Hepatocyte (in vitro differentiated cells): ENCODE results near the gene DNAJC5. TPM values are rescaled to one million over a fixed set of nuclear protein-coding genes. Genes with fewer than 3 reads are reported as not detected.

Source experiments
- DNase-seq: peaks from one replicate; pipeline ENCODE4 v3.0.0-alpha.2; 2016; ENCODE audit warnings: low spot score
- H2AFZ ChIP-seq: fragments of 200-600 bp; sonication (generic); 2 replicates; pipeline ENCODE4 v1.6.0; 2016; ENCODE audit warnings: antibody characterized with exemption, mild to moderate bottlenecking
- H3K27ac ChIP-seq: fragments of 200-600 bp; sonication (generic); 2 replicates; pipeline ENCODE4 v1.5.1; 2016; ENCODE audit warnings: mild to moderate bottlenecking
- H3K27me3 ChIP-seq: fragments of 200-600 bp; sonication (generic); 2 replicates; pipeline ENCODE4 v1.6.1; 2016
- H3K36me3 ChIP-seq: fragments of 200-600 bp; sonication (generic); replicated peaks from 2 replicates; pipeline ENCODE4 v1.5.1; 2016; ENCODE audit warnings: low read depth; ENCODE audit not compliant: insufficient read depth
- H3K4me1 ChIP-seq: fragments of 200-600 bp; sonication (generic); 2 replicates; pipeline ENCODE4 v1.5.1; 2016; ENCODE audit warnings: mild to moderate bottlenecking, moderate library complexity; ENCODE audit not compliant: insufficient read depth
- H3K4me2 ChIP-seq: fragments of 200-600 bp; sonication (generic); 2 replicates; pipeline ENCODE4 v1.6.0; 2016
- H3K4me3 ChIP-seq: fragments of 200-600 bp; sonication (generic); 2 replicates; pipeline ENCODE4 v1.5.1; 2016; ENCODE audit warnings: mild to moderate bottlenecking
- H3K79me2 ChIP-seq: fragments of 200-600 bp; sonication (generic); 2 replicates; pipeline ENCODE4 v1.6.0; 2017; ENCODE audit warnings: mild to moderate bottlenecking
- H3K9me2 ChIP-seq: fragments of 200-600 bp; sonication (generic); replicated peaks from 2 replicates; pipeline ENCODE4 v1.6.0; 2017; ENCODE audit warnings: mild to moderate bottlenecking; ENCODE audit not compliant: insufficient read depth
- H3K9me3 ChIP-seq: fragments of 200-600 bp; sonication (generic); 2 replicates; pipeline ENCODE4 v1.5.1; 2016; ENCODE audit warnings: low read depth, mild to moderate bottlenecking
- H4K20me1 ChIP-seq: fragments of 200-600 bp; sonication (generic); 2 replicates; pipeline ENCODE4 v1.6.0; 2016; ENCODE audit warnings: mild to moderate bottlenecking; ENCODE audit not compliant: insufficient read depth, poor library complexity, severe bottlenecking
- CTCF ChIP-seq: fragments of 200-600 bp; sonication (generic); IDR thresholded peaks from 2 replicates; pipeline ENCODE4 v1.5.1; 2016; ENCODE audit warnings: antibody characterized with exemption, mild to moderate bottlenecking; ENCODE audit not compliant: poor library complexity
- EZH2 ChIP-seq: fragments of 200-600 bp; sonication (generic); IDR thresholded peaks from 2 replicates; pipeline ENCODE4 v1.6.1; 2016; ENCODE audit warnings: antibody characterized with exemption, mild to moderate bottlenecking, borderline replicate concordance
- EZH2phosphoT487 ChIP-seq: fragments of 200-600 bp; sonication (generic); IDR thresholded peaks from one replicate; pipeline ENCODE4 v1.6.1; 2018; ENCODE audit warnings: antibody characterized with exemption, mild to moderate bottlenecking, low read depth, moderate library complexity; ENCODE audit not compliant: unreplicated experiment, severe bottlenecking
- WGBS: methylation state at CpG from one replicate; pipeline ENCODE4 v1.1.6; 2016; ENCODE audit warnings: low lambda C conversion rate; ENCODE audit errors: missing lambda C conversion rate; 5-methylcytosine and 5-hydroxymethylcytosine counted together
- polyA plus RNA-seq: library from polyadenylated mRNA; unstranded; fragments of >200 nt; fragmentation: Nextera tagmentation; extraction: Ambion mirVana; gene quantifications from 2 replicates; pipeline ENCODE4 v1.2.1, GENCODE V29; 2016
- total RNA-seq: library from RNA; depleted of rRNA; stranded (reverse); fragments of >200 nt; gene quantifications from 2 replicates; pipeline ENCODE4 v1.2.3, GENCODE V29; 2014

DNAJC5 gene
- total RNA-seq (34.0 and 39.6 TPM in 2 replicates), polyA plus RNA-seq (6.6 and 10.2 TPM in 2 replicates)

GRCh38 chr20:63894358-63895201 lies at the start of gene DNAJC5:
Gene DNAJC5 (plus strand): TSS chr20:63895126. CDS start chr20:63928346, 33,220 bp downstream.
- H3K9me3 ChIP-seq = no peaks in the 10 kb centered on the region
- WGBS = 3% methylated on average over 59 of the region's 82 CpGs
- H3K4me3 ChIP-seq = peak within 1 kb of the TSS; percentile 37
- H3K27ac ChIP-seq = peak within 1 kb of the TSS; percentile 86
- H2AFZ ChIP-seq = peak within 1 kb of the TSS; percentile 22
- H4K20me1 ChIP-seq = peaks cover 39% of the 10 kb centered on the region
- H3K36me3 ChIP-seq = no peaks in the 10 kb centered on the region
- TF ChIP-seq EZH2phosphoT487 (no peak), CTCF (no peak), EZH2 (no peak)
- no peaks in the 10 kb centered on the region for H3K9me2 ChIP-seq
- peak; percentile 98 for DNase-seq
- peaks cover 14% of the 10 kb centered on the region for H3K4me1 ChIP-seq
- peak within 1 kb of the TSS; percentile 94 for H3K4me2 ChIP-seq
- no peaks in the 10 kb centered on the region for H3K27me3 ChIP-seq
- H3K79me2 ChIP-seq = peaks cover 40% of the 10 kb centered on the region

GRCh38 chr20:63846128-63846771 lies 48.7 kb upstream of the DNAJC5 start:
- Histone ChIP-seq H3K36me3 (no peaks in the 10 kb centered on the region), H3K79me2 (no peaks in the 10 kb centered on the region), H3K4me1 (peaks cover 19% of the 10 kb centered on the region), H2AFZ (no peak overlapping the region), H4K20me1 (no peaks in the 10 kb centered on the region), H3K27me3 (no peaks in the 10 kb centered on the region), H3K9me3 (no peaks in the 10 kb centered on the region), H3K4me3 (no peak overlapping the region), H3K27ac (peak overlapping the region; percentile 27), H3K9me2 (no peaks in the 10 kb centered on the region), H3K4me2 (peak overlapping the region; percentile 76)
- DNase-seq = peak; percentile 67
- WGBS = 5% methylated on average over 21 of the region's 24 CpGs
- TF ChIP-seq EZH2phosphoT487 (no peak), CTCF (no peak), EZH2 (no peak)

GRCh38 chr20:63846888-63847236 lies 48.1 kb upstream of the DNAJC5 start:
- DNase-seq = no peak
- 48% methylated on average over 3 of the region's 3 CpGs for WGBS
- no peaks in the 10 kb centered on the region for H3K9me2 ChIP-seq
- H4K20me1 ChIP-seq = no peaks in the 10 kb centered on the region
- H3K79me2 ChIP-seq = no peaks in the 10 kb centered on the region
- H3K4me2 ChIP-seq = peak overlapping the region; percentile 76
- TF ChIP-seq EZH2phosphoT487 (no peak), EZH2 (no peak), CTCF (no peak)
- H3K4me3 ChIP-seq = no peak overlapping the region
- H3K27ac ChIP-seq = peak overlapping the region; percentile 34
- peaks cover 19% of the 10 kb centered on the region for H3K4me1 ChIP-seq
- H2AFZ ChIP-seq = no peak overlapping the region
- no peaks in the 10 kb centered on the region for H3K27me3 ChIP-seq
- H3K9me3 ChIP-seq = no peaks in the 10 kb centered on the region
- no peaks in the 10 kb centered on the region for H3K36me3 ChIP-seq
